HepG2 (cell line): ENCODE measurements around the gene PRKACA. TPM values are rescaled to one million over a fixed set of nuclear protein-coding genes. Genes with fewer than 3 reads are reported as not detected.
A peak's percentile ranks its signal among the peaks of the same experiment; 100 is the strongest.

Experiments used
- ATAC-seq: fragments of 200-7000 bp; cut with Tn5 transposase; 3 replicates; pipeline ENCODE4 v1.9.1; 2020; ENCODE audit warnings: mild to moderate bottlenecking, moderate library complexity
- BruUV-seq: library from RNA; stranded (reverse); fragments of 400-500 nt; replicated peaks from 2 replicates; lab custom pipeline; 2021; lab: Mats Ljungman, UMichigan
- CTCF ChIA-PET: fragments of 300-600 bp; formaldehyde crosslinking; extraction: SDS; loops from one replicate; lab custom pipeline; 2021; ENCODE audit warnings: low total read pairs, inconsistent platforms, low intra/inter-chr PET ratio; lab: Yijun Ruan, JAX
- POLR2A ChIA-PET: fragments of 350-600 bp; sonication (Branson Sonifier 250); formaldehyde crosslinking; loops from one replicate; lab custom pipeline; 2020; ENCODE audit warnings: antibody characterized with exemption, inconsistent platforms; lab: Yijun Ruan, JAX
- DNase-seq: peaks from one replicate; pipeline ENCODE4 v3.0.0-alpha.2; 2015; ENCODE audit warnings: low spot score
- FAIRE-seq: peaks from 3 replicates; lab custom pipeline; 2011; peaks lifted over from hg19 to GRCh38; lab: Jason Lieb, UNC
- H2AFZ ChIP-seq: one replicate; pipeline ENCODE4 v1.6.1; 2011; ENCODE audit warnings: low read length, inconsistent platforms
- H3K27ac ChIP-seq: fragments of 300-600 bp; 3 replicates; pipeline ENCODE4 v1.8.0; 2011; ENCODE audit warnings: mixed run types, mild to moderate bottlenecking, mixed read lengths, low read length, inconsistent platforms; ENCODE audit not compliant: insufficient read depth; ENCODE audit errors: extremely low read length
- H3K27me3 ChIP-seq, 2 experiments: fragments of 200-600 bp in 1 of 2; 2 replicates in 1 of 2; 3 replicates in 1 of 2; pipeline versions ENCODE4 v1.6.0 to v1.8.0; 2011; ENCODE audit warnings: low read length in 2 of 2, mild to moderate bottlenecking in 2 of 2, moderate library complexity in 2 of 2, inconsistent platforms in 1 of 2; ENCODE audit not compliant: insufficient read depth in 2 of 2, control insufficient read depth in 1 of 2
- H3K36me3 ChIP-seq, 2 experiments: fragments of 200-600 bp in 1 of 2; replicated peaks in 1 of 2; 2 replicates in 1 of 2; 3 replicates in 1 of 2; pipeline versions ENCODE4 v1.5.1 to v1.8.0; 2011; ENCODE audit warnings: low read length in 2 of 2, inconsistent platforms in 1 of 2; ENCODE audit not compliant: insufficient read depth in 2 of 2, control insufficient read depth in 1 of 2
- H3K4me1 ChIP-seq: 2 replicates; pipeline ENCODE4 v1.5.1; 2012; ENCODE audit warnings: low read length, inconsistent platforms; ENCODE audit not compliant: insufficient read depth
- H3K4me2 ChIP-seq: 2 replicates; pipeline ENCODE4 v1.6.0; 2011; ENCODE audit warnings: low read depth, low read length, inconsistent platforms
- H3K4me3 ChIP-seq, 3 experiments: fragments of 200-600 bp in 1 of 3; sonication (generic), shearing (Covaris generic) in 1 of 3; replicated peaks in 1 of 3; 2 replicates each; pipeline ENCODE4 v1.5.1; 2011 to 2016; ENCODE audit warnings: low read length in 3 of 3, inconsistent platforms in 2 of 3, low read depth in 2 of 3, mild to moderate bottlenecking in 2 of 3, control low read depth in 1 of 3, mixed read lengths in 1 of 3; ENCODE audit not compliant: insufficient read depth in 1 of 3
- H3K79me2 ChIP-seq: one replicate; pipeline ENCODE4 v1.6.1; 2011; ENCODE audit warnings: low read length, inconsistent platforms; ENCODE audit not compliant: insufficient read depth
- H3K9ac ChIP-seq: 2 replicates; pipeline ENCODE4 v1.6.0; 2011; ENCODE audit warnings: mild to moderate bottlenecking, low read depth, low read length, inconsistent platforms; ENCODE audit not compliant: insufficient read depth
- H3K9me3 ChIP-seq: 2 replicates; pipeline ENCODE4 v1.5.1; 2012; ENCODE audit warnings: mild to moderate bottlenecking, low read length
- H4K20me1 ChIP-seq: 2 replicates; pipeline ENCODE4 v1.6.0; 2011; ENCODE audit warnings: inconsistent platforms, mild to moderate bottlenecking, low read length, moderate library complexity; ENCODE audit not compliant: insufficient read depth
- CTCF ChIP-seq: sonication (generic); formaldehyde crosslinking; IDR thresholded peaks from 2 replicates; pipeline ENCODE4 v1.5.0; 2020; ENCODE audit warnings: mild to moderate bottlenecking, missing genetic modification reagents, moderate library complexity
- GTF3A ChIP-seq: sonication (generic); formaldehyde crosslinking; conservative IDR thresholded peaks from 2 replicates; pipeline ENCODE4 v1.4.0; 2020; ENCODE audit warnings: mild to moderate bottlenecking, missing genetic modification reagents
- HDAC1 ChIP-seq: sonication (generic); formaldehyde crosslinking; IDR thresholded peaks from 2 replicates; pipeline ENCODE4 v1.5.1; 2020; ENCODE audit warnings: mild to moderate bottlenecking, missing genetic modification reagents
- KDM1A ChIP-seq: IDR thresholded peaks from 2 replicates; pipeline ENCODE4 v1.6.1; 2016; ENCODE audit warnings: missing compliant biosample characterization
- SP2 ChIP-seq: sonication (generic); formaldehyde crosslinking; IDR thresholded peaks from 2 replicates; pipeline ENCODE4 v1.5.1; 2020; ENCODE audit warnings: mild to moderate bottlenecking, missing genetic modification reagents
- XRCC5 ChIP-seq: fragments of 200-400 bp; formaldehyde crosslinking; optimal IDR thresholded peaks from 2 replicates; pipeline ENCODE3; 2017; ENCODE audit warnings: mild to moderate bottlenecking, low read length
- ZBTB25 ChIP-seq: IDR thresholded peaks from 2 replicates; pipeline ENCODE4 v1.6.1; 2018; ENCODE audit warnings: missing genetic modification reagents
- ZNF232 ChIP-seq: sonication (generic); formaldehyde crosslinking; IDR thresholded peaks from 2 replicates; pipeline ENCODE4 v1.4.0; 2020; ENCODE audit warnings: missing genetic modification reagents, borderline replicate concordance
- ZNF792 ChIP-seq: IDR thresholded peaks from 2 replicates; pipeline ENCODE4 v1.6.1; 2016
- WGBS: methylation state at CpG from one replicate; pipeline ENCODE4 v1.1.6; 2017; ENCODE audit warnings: low lambda C conversion rate; 5-methylcytosine and 5-hydroxymethylcytosine counted together
- in situ Hi-C: cut with HindIII; loops from 2 replicates; pipeline ENCODE4 v1.10.0; 2017; ENCODE audit warnings: low pct_unique_long_range_greater_than_20kb; ENCODE audit not compliant: extremely low pct_ligation_motif_present
- intact Hi-C: fragments of 100-400 bp; cut with micrococcal nuclease; formaldehyde crosslinking; loops from one replicate; pipeline ENCODE4 v1.10.0; 2022; ENCODE audit not compliant: unreplicated experiment
- polyA plus RNA-seq, 8 experiments: library from polyadenylated mRNA; depleted of rRNA in 3 of 8; stranded (reverse) in 7 of 8; unstranded in 1 of 8; fragments of >200 nt; fragmentation: Illumina TruSeq in 4 of 8; extraction: Trizol in 4 of 8; gene quantifications; 2 replicates each; pipeline versions ENCODE4 v1.2.1 to v1.2.3, GENCODE V29; 2011 to 2016; ENCODE audit warnings: low read depth in 4 of 8, missing spikeins in 1 of 8, mixed read lengths in 1 of 8; ENCODE audit not compliant: insufficient read depth in 1 of 8
- total RNA-seq, 5 experiments: library from RNA; depleted of rRNA; stranded (reverse); fragments of >200 nt; fragmentation: Illumina TruSeq; extraction: Trizol; gene quantifications; 2 replicates each; pipeline ENCODE4 v1.2.3, GENCODE V29; 2016; ENCODE audit warnings: low read depth in 1 of 5
- TF ChIP-seq, protein P1 (sequence below): sonication (generic); formaldehyde crosslinking; IDR thresholded peaks from 2 replicates; pipeline ENCODE4 v1.5.1; 2020; ENCODE audit warnings: mild to moderate bottlenecking, moderate library complexity, missing genetic modification reagents
- TF ChIP-seq, protein P2 (sequence below): IDR thresholded peaks from 2 replicates; pipeline ENCODE4 v1.6.1; 2016; ENCODE audit warnings: low read depth, missing genetic modification reagents, missing compliant biosample characterization
- TF ChIP-seq, protein P3 (sequence below): IDR thresholded peaks from 2 replicates; pipeline ENCODE4 v1.6.1; 2016

The PRKACA gene
- total and polyA plus RNA-seq, 2 of the 13 experiments (the other 11 are each of a cell fraction or from before 2014, with no cell fraction given), result 11.0 to 18.2 TPM

GRCh38 chr19:14113762-14114414 lies 3.7 kb downstream of the PRKACA start:
- Histone ChIP-seq H3K4me3 (no peak overlapping the region), H3K36me3 (no peaks in the 10 kb centered on the region), H3K27me3 (no peaks in the 10 kb centered on the region; a peak in 1 of 5 replicates), H3K9me3 (no peaks in the 10 kb centered on the region), H3K4me1 (peaks cover 66% of the 10 kb centered on the region), H4K20me1 (no peaks in the 10 kb centered on the region), H3K79me2 (peaks cover 12% of the 10 kb centered on the region), H3K27ac (peak overlapping the region; percentile 76), H3K9ac (0 out of 2 replicates have a peak overlapping the region, but pooled peaks have one; percentile 4), H2AFZ (no peak overlapping the region), H3K4me2 (peak overlapping the region; percentile 57; the same call in 1 of the 2 replicates)
- ChIA-PET CTCF (interaction anchor here (0.7 to 1.6 kb wide), 3 partner anchors 16 to 234 kb away, joined by 3 to 7 read pairs (median 3); no protein-coding TSS in a partner anchor), POLR2A (interaction anchor here (2.8 kb wide), 1 partner anchor 23 kb away, joined by 11 read pairs; the partner anchor contains the start of gene ASF1B)
- no peak for FAIRE-seq
- DNase-seq, result no peak
- in situ Hi-C loops (no loop called here), intact Hi-C loops (no loop called here)
- 97% methylated on average over 14 of the region's 18 CpGs for WGBS
- no peak for ATAC-seq
- BruUV-seq, result no TSS peak
- TF ChIP-seq GTF3A (no peak), ZNF792 (CRISPR knock-in tag) (no peak), HDAC1 (CRISPR knock-in tag) (0 out of 2 replicates have a peak, but pooled peaks have one; percentile 21), ZNF232 (no peak), CTCF (CRISPR knock-in tag) (peak; percentile 58), SP2 (no peak), KDM1A (CRISPR knock-in tag) (0 out of 2 replicates have a peak, but pooled peaks have one; percentile 49), ZBTB25 (no peak), XRCC5 (peak; percentile 6)
- TF ChIP-seq, protein P1, sequence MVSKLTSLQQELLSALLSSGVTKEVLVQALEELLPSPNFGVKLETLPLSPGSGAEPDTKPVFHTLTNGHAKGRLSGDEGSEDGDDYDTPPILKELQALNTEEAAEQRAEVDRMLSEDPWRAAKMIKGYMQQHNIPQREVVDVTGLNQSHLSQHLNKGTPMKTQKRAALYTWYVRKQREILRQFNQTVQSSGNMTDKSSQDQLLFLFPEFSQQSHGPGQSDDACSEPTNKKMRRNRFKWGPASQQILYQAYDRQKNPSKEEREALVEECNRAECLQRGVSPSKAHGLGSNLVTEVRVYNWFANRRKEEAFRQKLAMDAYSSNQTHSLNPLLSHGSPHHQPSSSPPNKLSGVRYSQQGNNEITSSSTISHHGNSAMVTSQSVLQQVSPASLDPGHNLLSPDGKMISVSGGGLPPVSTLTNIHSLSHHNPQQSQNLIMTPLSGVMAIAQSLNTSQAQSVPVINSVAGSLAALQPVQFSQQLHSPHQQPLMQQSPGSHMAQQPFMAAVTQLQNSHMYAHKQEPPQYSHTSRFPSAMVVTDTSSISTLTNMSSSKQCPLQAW (CRISPR knock-in tag), result no peak
- TF ChIP-seq, protein P2, sequence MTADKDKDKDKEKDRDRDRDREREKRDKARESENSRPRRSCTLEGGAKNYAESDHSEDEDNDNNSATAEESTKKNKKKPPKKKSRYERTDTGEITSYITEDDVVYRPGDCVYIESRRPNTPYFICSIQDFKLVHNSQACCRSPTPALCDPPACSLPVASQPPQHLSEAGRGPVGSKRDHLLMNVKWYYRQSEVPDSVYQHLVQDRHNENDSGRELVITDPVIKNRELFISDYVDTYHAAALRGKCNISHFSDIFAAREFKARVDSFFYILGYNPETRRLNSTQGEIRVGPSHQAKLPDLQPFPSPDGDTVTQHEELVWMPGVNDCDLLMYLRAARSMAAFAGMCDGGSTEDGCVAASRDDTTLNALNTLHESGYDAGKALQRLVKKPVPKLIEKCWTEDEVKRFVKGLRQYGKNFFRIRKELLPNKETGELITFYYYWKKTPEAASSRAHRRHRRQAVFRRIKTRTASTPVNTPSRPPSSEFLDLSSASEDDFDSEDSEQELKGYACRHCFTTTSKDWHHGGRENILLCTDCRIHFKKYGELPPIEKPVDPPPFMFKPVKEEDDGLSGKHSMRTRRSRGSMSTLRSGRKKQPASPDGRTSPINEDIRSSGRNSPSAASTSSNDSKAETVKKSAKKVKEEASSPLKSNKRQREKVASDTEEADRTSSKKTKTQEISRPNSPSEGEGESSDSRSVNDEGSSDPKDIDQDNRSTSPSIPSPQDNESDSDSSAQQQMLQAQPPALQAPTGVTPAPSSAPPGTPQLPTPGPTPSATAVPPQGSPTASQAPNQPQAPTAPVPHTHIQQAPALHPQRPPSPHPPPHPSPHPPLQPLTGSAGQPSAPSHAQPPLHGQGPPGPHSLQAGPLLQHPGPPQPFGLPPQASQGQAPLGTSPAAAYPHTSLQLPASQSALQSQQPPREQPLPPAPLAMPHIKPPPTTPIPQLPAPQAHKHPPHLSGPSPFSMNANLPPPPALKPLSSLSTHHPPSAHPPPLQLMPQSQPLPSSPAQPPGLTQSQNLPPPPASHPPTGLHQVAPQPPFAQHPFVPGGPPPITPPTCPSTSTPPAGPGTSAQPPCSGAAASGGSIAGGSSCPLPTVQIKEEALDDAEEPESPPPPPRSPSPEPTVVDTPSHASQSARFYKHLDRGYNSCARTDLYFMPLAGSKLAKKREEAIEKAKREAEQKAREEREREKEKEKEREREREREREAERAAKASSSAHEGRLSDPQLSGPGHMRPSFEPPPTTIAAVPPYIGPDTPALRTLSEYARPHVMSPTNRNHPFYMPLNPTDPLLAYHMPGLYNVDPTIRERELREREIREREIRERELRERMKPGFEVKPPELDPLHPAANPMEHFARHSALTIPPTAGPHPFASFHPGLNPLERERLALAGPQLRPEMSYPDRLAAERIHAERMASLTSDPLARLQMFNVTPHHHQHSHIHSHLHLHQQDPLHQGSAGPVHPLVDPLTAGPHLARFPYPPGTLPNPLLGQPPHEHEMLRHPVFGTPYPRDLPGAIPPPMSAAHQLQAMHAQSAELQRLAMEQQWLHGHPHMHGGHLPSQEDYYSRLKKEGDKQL (CRISPR knock-in tag), result no peak
- TF ChIP-seq, protein P3, sequence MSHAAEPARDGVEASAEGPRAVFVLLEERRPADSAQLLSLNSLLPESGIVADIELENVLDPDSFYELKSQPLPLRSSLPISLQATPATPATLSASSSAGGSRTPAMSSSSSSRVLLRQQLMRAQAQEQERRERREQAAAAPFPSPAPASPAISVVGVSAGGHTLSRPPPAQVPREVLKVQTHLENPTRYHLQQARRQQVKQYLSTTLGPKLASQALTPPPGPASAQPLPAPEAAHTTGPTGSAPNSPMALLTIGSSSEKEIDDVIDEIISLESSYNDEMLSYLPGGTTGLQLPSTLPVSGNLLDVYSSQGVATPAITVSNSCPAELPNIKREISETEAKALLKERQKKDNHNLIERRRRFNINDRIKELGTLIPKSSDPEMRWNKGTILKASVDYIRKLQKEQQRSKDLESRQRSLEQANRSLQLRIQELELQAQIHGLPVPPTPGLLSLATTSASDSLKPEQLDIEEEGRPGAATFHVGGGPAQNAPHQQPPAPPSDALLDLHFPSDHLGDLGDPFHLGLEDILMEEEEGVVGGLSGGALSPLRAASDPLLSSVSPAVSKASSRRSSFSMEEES, result no peak
